ENCODE measurements around the gene DHRS4.

- TF ChIP-seq HBP1 (CRISPR knock-in tag; IDR thresholded peaks at IDR 0.05) (no peak), NFYB (IDR thresholded peaks at IDR 0.05; ENCODE audit: extremely low read depth, insufficient read length) (no peak), MYNN (IDR thresholded peaks at IDR 0.05) (no peak), MYNN (CRISPR knock-in tag; IDR thresholded peaks at IDR 0.05) (no peak), RREB1 (CRISPR knock-in tag; IDR thresholded peaks at IDR 0.05) (no peak), TAF15 (IDR thresholded peaks at IDR 0.05; ENCODE audit: low read depth, low read length) (no peak), SIRT6 (IDR thresholded peaks at IDR 0.05; ENCODE audit: low read depth, low read length) (no peak)
These were observed 37.6 kb upstream of the DHRS4 start for GRCh38 chr14:23916004-23916403.
